ENCODE data around the gene TMX2. TPM values are rescaled to one million over a fixed set of nuclear protein-coding genes. Genes with fewer than 3 reads are reported as not detected.

Gene TMX2
- polyA plus RNA-seq, 1 donor from 2014 or later, result 130 TPM

DNA sequence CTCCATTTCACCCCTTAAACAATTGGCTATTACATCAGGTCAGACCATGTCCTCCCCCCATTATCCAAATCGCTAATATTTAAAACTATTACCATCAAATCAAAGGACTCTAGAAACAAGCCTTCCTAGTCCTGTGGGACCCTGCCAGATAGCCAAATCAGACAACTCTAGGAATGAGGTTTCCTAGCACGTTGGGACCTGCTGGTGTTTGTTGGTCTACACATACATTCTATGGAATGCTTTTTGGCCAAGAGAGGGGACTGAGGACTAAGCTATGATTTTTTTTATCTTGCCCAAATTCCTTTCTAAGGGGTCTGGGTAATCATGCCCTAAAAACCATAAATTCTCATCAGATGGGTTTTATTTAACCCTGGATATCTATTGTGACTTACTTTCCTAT lies 14.8 kb downstream of the TMX2 start:
- Histone ChIP-seq H3K27ac (ENCODE audit: low read length) (no peak overlapping the region), H4K20me1 (ENCODE audit: insufficient read depth) (no peaks in the 10 kb centered on the region), H3K9me3 (ENCODE audit: low read length) (no peaks in the 10 kb centered on the region)

DNA sequence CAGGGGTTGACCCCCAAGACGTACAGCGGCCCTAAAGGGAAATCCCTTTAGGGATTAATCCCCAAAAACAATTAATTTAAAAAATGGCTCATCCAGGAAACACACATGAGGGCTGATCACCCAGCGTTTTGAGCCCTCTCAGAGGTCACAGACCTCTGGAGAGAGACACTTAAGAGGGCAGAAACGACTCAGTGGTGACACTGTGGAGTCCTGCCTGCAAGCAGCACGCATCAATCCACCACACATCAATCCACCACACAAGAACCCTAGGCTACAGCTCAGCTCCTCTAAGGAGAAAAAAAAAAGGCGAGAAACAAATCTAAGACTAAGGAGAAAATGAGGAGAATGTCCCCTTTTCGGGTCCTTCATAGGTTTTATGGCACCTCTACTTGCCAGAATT lies 16.4 kb downstream of the TMX2 start:
- H3K9me3 ChIP-seq (ENCODE audit: low read length), result no peaks in the 10 kb centered on the region
- no peak for TF ChIP-seq POLR2AphosphoS5 (IDR thresholded peaks at IDR 0.05)
- TF ChIP-seq, protein P1, sequence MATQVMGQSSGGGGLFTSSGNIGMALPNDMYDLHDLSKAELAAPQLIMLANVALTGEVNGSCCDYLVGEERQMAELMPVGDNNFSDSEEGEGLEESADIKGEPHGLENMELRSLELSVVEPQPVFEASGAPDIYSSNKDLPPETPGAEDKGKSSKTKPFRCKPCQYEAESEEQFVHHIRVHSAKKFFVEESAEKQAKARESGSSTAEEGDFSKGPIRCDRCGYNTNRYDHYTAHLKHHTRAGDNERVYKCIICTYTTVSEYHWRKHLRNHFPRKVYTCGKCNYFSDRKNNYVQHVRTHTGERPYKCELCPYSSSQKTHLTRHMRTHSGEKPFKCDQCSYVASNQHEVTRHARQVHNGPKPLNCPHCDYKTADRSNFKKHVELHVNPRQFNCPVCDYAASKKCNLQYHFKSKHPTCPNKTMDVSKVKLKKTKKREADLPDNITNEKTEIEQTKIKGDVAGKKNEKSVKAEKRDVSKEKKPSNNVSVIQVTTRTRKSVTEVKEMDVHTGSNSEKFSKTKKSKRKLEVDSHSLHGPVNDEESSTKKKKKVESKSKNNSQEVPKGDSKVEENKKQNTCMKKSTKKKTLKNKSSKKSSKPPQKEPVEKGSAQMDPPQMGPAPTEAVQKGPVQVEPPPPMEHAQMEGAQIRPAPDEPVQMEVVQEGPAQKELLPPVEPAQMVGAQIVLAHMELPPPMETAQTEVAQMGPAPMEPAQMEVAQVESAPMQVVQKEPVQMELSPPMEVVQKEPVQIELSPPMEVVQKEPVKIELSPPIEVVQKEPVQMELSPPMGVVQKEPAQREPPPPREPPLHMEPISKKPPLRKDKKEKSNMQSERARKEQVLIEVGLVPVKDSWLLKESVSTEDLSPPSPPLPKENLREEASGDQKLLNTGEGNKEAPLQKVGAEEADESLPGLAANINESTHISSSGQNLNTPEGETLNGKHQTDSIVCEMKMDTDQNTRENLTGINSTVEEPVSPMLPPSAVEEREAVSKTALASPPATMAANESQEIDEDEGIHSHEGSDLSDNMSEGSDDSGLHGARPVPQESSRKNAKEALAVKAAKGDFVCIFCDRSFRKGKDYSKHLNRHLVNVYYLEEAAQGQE (IDR thresholded peaks at IDR 0.05; ENCODE audit: borderline replicate concordance), result no peak
- no peaks in the 10 kb centered on the region for H3K36me3 ChIP-seq (ENCODE audit: insufficient read depth, low read length)
- peaks cover 23% of the 10 kb centered on the region for H3K79me2 ChIP-seq (replicated peaks; ENCODE audit: insufficient read depth, low read length)
- H3F3A ChIP-seq (ENCODE audit: insufficient read depth, low read length, poor library complexity, severe bottlenecking), result no peaks in the 10 kb centered on the region
- no peak overlapping the region for H3K27ac ChIP-seq (ENCODE audit: low read length)
- no peak overlapping the region for H3K4me3 ChIP-seq (ENCODE audit: low read length)
- no peak overlapping the region for H2AFZ ChIP-seq (ENCODE audit: low read depth, low read length)
- no peaks in the 10 kb centered on the region for H3K9me2 ChIP-seq (ENCODE audit: insufficient read depth, low read length)
- H3K27me3 ChIP-seq (ENCODE audit: insufficient read depth, low read depth, low read length), result no peaks in the 10 kb centered on the region
- no peak overlapping the region for H3K4me2 ChIP-seq (ENCODE audit: low read length)
- no peaks in the 10 kb centered on the region for H4K20me1 ChIP-seq (ENCODE audit: insufficient read depth)
- no peak overlapping the region for H3K9ac ChIP-seq (ENCODE audit: low read length)

More for the DNA sequence above, 14.8 kb downstream of the TMX2 start:
- peaks cover 16% of the 10 kb centered on the region for H3K79me2 ChIP-seq (replicated peaks; ENCODE audit: insufficient read depth, low read length)
- H2AFZ ChIP-seq (ENCODE audit: low read depth, low read length), result no peak overlapping the region
- no peaks in the 10 kb centered on the region for H3K9me2 ChIP-seq (ENCODE audit: insufficient read depth, low read length)
- H3K36me3 ChIP-seq (ENCODE audit: insufficient read depth, low read length), result no peaks in the 10 kb centered on the region
- no peak for TF ChIP-seq POLR2AphosphoS5 (IDR thresholded peaks at IDR 0.05)
- no peak for TF ChIP-seq SMC3 (conservative IDR thresholded peaks at IDR 0.05; ENCODE audit: poor library complexity)
- TF ChIP-seq, protein P1 (IDR thresholded peaks at IDR 0.05; ENCODE audit: borderline replicate concordance), result no peak
- no peak overlapping the region for H3K9ac ChIP-seq (ENCODE audit: low read length)
- no peak overlapping the region for H3K4me2 ChIP-seq (ENCODE audit: low read length)
- H3K4me3 ChIP-seq (ENCODE audit: low read length), result no peak overlapping the region
- H3F3A ChIP-seq (ENCODE audit: insufficient read depth, low read length, poor library complexity, severe bottlenecking), result no peaks in the 10 kb centered on the region
- no peaks in the 10 kb centered on the region for H3K27me3 ChIP-seq (ENCODE audit: insufficient read depth, low read depth, low read length)

DNA sequence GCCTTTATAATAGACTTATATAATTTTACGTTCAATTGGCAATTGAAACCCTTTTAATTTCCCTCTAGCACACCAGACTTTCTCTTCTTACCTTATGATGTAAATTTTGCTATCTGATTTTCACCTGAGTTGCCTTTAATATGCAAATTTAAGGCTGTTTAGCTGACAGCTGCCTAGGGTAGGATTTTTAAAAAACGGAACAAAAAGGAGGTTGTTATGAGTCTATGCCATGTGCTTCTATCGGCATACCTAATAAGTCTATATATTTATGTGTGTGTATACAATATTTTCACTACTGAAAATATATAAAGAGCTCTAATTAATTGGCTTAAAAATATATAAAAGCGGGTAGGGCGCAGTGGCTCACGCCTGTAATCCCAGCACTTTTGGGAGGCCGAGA lies 17.1 kb downstream of the TMX2 start:
- Histone ChIP-seq H3F3A (ENCODE audit: insufficient read depth, low read length, poor library complexity, severe bottlenecking) (no peaks in the 10 kb centered on the region), H3K79me2 (replicated peaks; ENCODE audit: insufficient read depth, low read length) (peaks cover 20% of the 10 kb centered on the region), H3K4me2 (ENCODE audit: low read length) (no peak overlapping the region), H3K27ac (ENCODE audit: low read length) (no peak overlapping the region), H4K20me1 (ENCODE audit: insufficient read depth) (no peaks in the 10 kb centered on the region), H3K9me2 (ENCODE audit: insufficient read depth, low read length) (no peaks in the 10 kb centered on the region), H3K9me3 (ENCODE audit: low read length) (no peaks in the 10 kb centered on the region), H3K27me3 (ENCODE audit: insufficient read depth, low read depth, low read length) (no peaks in the 10 kb centered on the region), H3K4me3 (ENCODE audit: low read length) (no peak overlapping the region), H2AFZ (ENCODE audit: low read depth, low read length) (no peak overlapping the region), H3K36me3 (ENCODE audit: insufficient read depth, low read length) (no peaks in the 10 kb centered on the region), H3K9ac (ENCODE audit: low read length) (no peak overlapping the region)
- TF ChIP-seq SMC3 (conservative IDR thresholded peaks at IDR 0.05; ENCODE audit: poor library complexity) (no peak), TAF1 (IDR thresholded peaks at IDR 0.05; ENCODE audit: low read depth) (no peak), RAD21 (conservative IDR thresholded peaks at IDR 0.05) (no peak), MXI1 (conservative IDR thresholded peaks at IDR 0.05; ENCODE audit: poor library complexity, severe bottlenecking) (no peak), EZH2 (IDR thresholded peaks at IDR 0.05; ENCODE audit: borderline replicate concordance, insufficient read depth, low read length, poor library complexity, severe bottlenecking) (no peak), EP300 (conservative IDR thresholded peaks at IDR 0.05; ENCODE audit: poor library complexity, severe bottlenecking) (no peak), POLR2AphosphoS5 (IDR thresholded peaks at IDR 0.05) (no peak)
- TF ChIP-seq, protein P1 (IDR thresholded peaks at IDR 0.05; ENCODE audit: borderline replicate concordance), result no peak
- TF ChIP-seq, protein P2, sequence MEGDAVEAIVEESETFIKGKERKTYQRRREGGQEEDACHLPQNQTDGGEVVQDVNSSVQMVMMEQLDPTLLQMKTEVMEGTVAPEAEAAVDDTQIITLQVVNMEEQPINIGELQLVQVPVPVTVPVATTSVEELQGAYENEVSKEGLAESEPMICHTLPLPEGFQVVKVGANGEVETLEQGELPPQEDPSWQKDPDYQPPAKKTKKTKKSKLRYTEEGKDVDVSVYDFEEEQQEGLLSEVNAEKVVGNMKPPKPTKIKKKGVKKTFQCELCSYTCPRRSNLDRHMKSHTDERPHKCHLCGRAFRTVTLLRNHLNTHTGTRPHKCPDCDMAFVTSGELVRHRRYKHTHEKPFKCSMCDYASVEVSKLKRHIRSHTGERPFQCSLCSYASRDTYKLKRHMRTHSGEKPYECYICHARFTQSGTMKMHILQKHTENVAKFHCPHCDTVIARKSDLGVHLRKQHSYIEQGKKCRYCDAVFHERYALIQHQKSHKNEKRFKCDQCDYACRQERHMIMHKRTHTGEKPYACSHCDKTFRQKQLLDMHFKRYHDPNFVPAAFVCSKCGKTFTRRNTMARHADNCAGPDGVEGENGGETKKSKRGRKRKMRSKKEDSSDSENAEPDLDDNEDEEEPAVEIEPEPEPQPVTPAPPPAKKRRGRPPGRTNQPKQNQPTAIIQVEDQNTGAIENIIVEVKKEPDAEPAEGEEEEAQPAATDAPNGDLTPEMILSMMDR (IDR thresholded peaks at IDR 0.05; ENCODE audit: poor library complexity, severe bottlenecking), result no peak
